MCF 10A (cell line): ENCODE measurements around the gene TRAF3IP1. TPM values are rescaled to one million over a fixed set of nuclear protein-coding genes. Genes with fewer than 3 reads are reported as not detected.

Source experiments
- BruUV-seq: library from RNA; stranded (reverse); fragments of 400-500 nt; replicated peaks from 2 replicates; lab custom pipeline; 2021; lab: Mats Ljungman, UMichigan
- CTCF ChIA-PET: fragments of 300-600 bp; sonication (Branson Sonifier 250); formaldehyde crosslinking; extraction: SDS; loops from one replicate; lab custom pipeline; 2021; ENCODE audit warnings: antibody characterized with exemption, inconsistent platforms; lab: Yijun Ruan, JAX
- POLR2A ChIA-PET: fragments of 300-600, 350-650 bp; sonication (Branson Sonifier 250); formaldehyde crosslinking; extraction: SDS; loops from one replicate; lab custom pipeline; 2020; ENCODE audit warnings: antibody characterized with exemption, inconsistent platforms; lab: Yijun Ruan, JAX
- DNase-seq: peaks from one replicate; pipeline ENCODE4 v3.0.0-alpha.2; 2018; ENCODE audit not compliant: unreplicated experiment
- H3K27ac Mint-ChIP-seq: one replicate; pipeline ENCODE4 v1.8.0; 2022; ENCODE audit warnings: mild to moderate bottlenecking, low read depth, mixed read lengths; ENCODE audit not compliant: unreplicated experiment
- H3K27me3 Mint-ChIP-seq: one replicate; pipeline ENCODE4 v1.8.0; 2022; ENCODE audit warnings: mixed read lengths; ENCODE audit not compliant: insufficient read depth, unreplicated experiment
- H3K36me3 Mint-ChIP-seq: one replicate; pipeline ENCODE4 v1.8.0; 2022; ENCODE audit warnings: mild to moderate bottlenecking, moderate library complexity, mixed read lengths; ENCODE audit not compliant: insufficient read depth, unreplicated experiment
- H3K4me1 Mint-ChIP-seq: one replicate; pipeline ENCODE4 v1.8.0; 2022; ENCODE audit warnings: mixed read lengths; ENCODE audit not compliant: insufficient read depth, unreplicated experiment
- H3K4me3 Mint-ChIP-seq: one replicate; pipeline ENCODE4 v1.8.0; 2022; ENCODE audit warnings: mild to moderate bottlenecking, moderate library complexity, mixed read lengths; ENCODE audit not compliant: unreplicated experiment
- H3K9me3 Mint-ChIP-seq: one replicate; pipeline ENCODE4 v1.8.0; 2022; ENCODE audit warnings: mixed read lengths; ENCODE audit not compliant: unreplicated experiment
- CTCF ChIP-seq: fragments of 200-600 bp; IDR thresholded peaks from one replicate; pipeline ENCODE4 v1.8.0; 2022; ENCODE audit warnings: antibody characterized with exemption, mild to moderate bottlenecking; ENCODE audit not compliant: unreplicated experiment
- intact Hi-C: fragments of 100-400 bp; cut with micrococcal nuclease; formaldehyde crosslinking; loops from 2 replicates; pipeline ENCODE4 v1.14.1; 2022
- total RNA-seq: library from RNA; stranded (reverse); gene quantifications from 2 replicates; pipeline ENCODE4 v1.2.3, GENCODE V29; 2022

Gene TRAF3IP1
- total RNA-seq, 1 experiment from 2014 or later, result 19.1 TPM

GRCh38 chr2:238325694-238326093 lies 5.4 kb downstream of the TRAF3IP1 start:
- intact Hi-C loops, result no loop called here
- Mint-ChIP-seq H3K4me1 (peaks cover 7% of the 10 kb centered on the region), H3K27me3 (no peaks in the 10 kb centered on the region), H3K36me3 (peaks cover 57% of the 10 kb centered on the region), H3K27ac (no peak overlapping the region), H3K4me3 (no peak overlapping the region), H3K9me3 (no peaks in the 10 kb centered on the region)
- no TSS peak for BruUV-seq
- CTCF ChIA-PET, result interaction anchor here (1.1 kb wide), 1 partner anchor 32 kb away, joined by 3 read pairs; no protein-coding TSS in a partner anchor
- no peak for DNase-seq
- POLR2A ChIA-PET, result interaction anchor here (0.8 kb wide), 1 partner anchor 36 kb away, joined by 3 read pairs; no protein-coding TSS in a partner anchor
- TF ChIP-seq CTCF, result no peak

- DNase-seq, result no peak
- intact Hi-C loops, result no loop called here
- H3K9me3 Mint-ChIP-seq, result no peaks in the 10 kb centered on the region
- TF ChIP-seq CTCF, result no peak
- peaks cover 2% of the 10 kb centered on the region for H3K4me1 Mint-ChIP-seq
- ChIA-PET POLR2A (no interaction called here), CTCF (interaction anchor here (1.1 to 1.3 kb wide), 2 partner anchors 22 to 31 kb away, joined by 3 to 4 read pairs; no protein-coding TSS in a partner anchor)
- H3K4me3 Mint-ChIP-seq, result no peak overlapping the region
- no peak overlapping the region for H3K27ac Mint-ChIP-seq
- H3K36me3 Mint-ChIP-seq, result peaks cover 57% of the 10 kb centered on the region
- BruUV-seq, result no TSS peak
- H3K27me3 Mint-ChIP-seq, result no peaks in the 10 kb centered on the region
Measured at GRCh38 chr2:238326801-238327365, 6.6 kb downstream of the TRAF3IP1 start.

- no peak overlapping the region for H3K27ac Mint-ChIP-seq
- no TSS peak for BruUV-seq
- peaks cover 61% of the 10 kb centered on the region for H3K36me3 Mint-ChIP-seq
- no peaks in the 10 kb centered on the region for H3K27me3 Mint-ChIP-seq
- H3K4me3 Mint-ChIP-seq, result no peak overlapping the region
- CTCF ChIA-PET, result interaction anchor here (0.7 to 1.4 kb wide), 4 partner anchors 12 to 41 kb away, joined by 3 to 5 read pairs (median 4); no protein-coding TSS in a partner anchor
- no peaks in the 10 kb centered on the region for H3K4me1 Mint-ChIP-seq
- POLR2A ChIA-PET, result no interaction called here
- TF ChIP-seq CTCF, result no peak
- H3K9me3 Mint-ChIP-seq, result no peaks in the 10 kb centered on the region
- no peak for DNase-seq
- intact Hi-C loops, result no loop called here
Measured at GRCh38 chr2:238327751-238328150, 7.4 kb downstream of the TRAF3IP1 start.

GRCh38 chr2:238330391-238330790 lies 10.1 kb downstream of the TRAF3IP1 start:
- no peaks in the 10 kb centered on the region for H3K27me3 Mint-ChIP-seq
- no peaks in the 10 kb centered on the region for H3K9me3 Mint-ChIP-seq
- peaks cover 67% of the 10 kb centered on the region for H3K36me3 Mint-ChIP-seq
- ChIA-PET POLR2A (no interaction called here), CTCF (interaction anchor here (0.6 kb wide), 1 partner anchor 21 kb away, joined by 3 read pairs; no protein-coding TSS in a partner anchor)
- intact Hi-C loops, result no loop called here
- H3K4me3 Mint-ChIP-seq, result no peak overlapping the region
- DNase-seq, result no peak
- H3K4me1 Mint-ChIP-seq, result no peaks in the 10 kb centered on the region
- BruUV-seq, result no TSS peak
- no peak for TF ChIP-seq CTCF
- H3K27ac Mint-ChIP-seq, result no peak overlapping the region
